Kidney (tissue), 14 donors: Measurements from ENCODE around the gene B3GLCT. TPM values are rescaled to one million over a fixed set of nuclear protein-coding genes. Genes with fewer than 3 reads are reported as not detected.

ENCODE experiments used
- DNase-seq, 5 donors: peaks; one replicate each; pipeline ENCODE4 v3.0.0-alpha.2; 2013 to 2020
- FAIRE-seq: peaks from 2 replicates; lab custom pipeline; 2012; peaks lifted over from hg19 to GRCh38; lab: Jason Lieb, UNC
- H3K27ac ChIP-seq, 2 donors: one replicate each; pipeline ENCODE4 v1.7.0; 2013; ENCODE audit warnings: low read depth in 2 of 2, low read length in 2 of 2, inconsistent platforms in 1 of 2
- H3K27me3 ChIP-seq: one replicate; pipeline ENCODE4 v1.7.1; 2013; ENCODE audit warnings: low read length, inconsistent platforms; ENCODE audit not compliant: control insufficient read depth, insufficient read depth
- H3K36me3 ChIP-seq, 3 donors: one replicate each; pipeline versions ENCODE4 v1.7.0 to v1.7.1; 2013; ENCODE audit warnings: low read length in 3 of 3, control low read depth in 1 of 3, inconsistent platforms in 1 of 3; ENCODE audit not compliant: insufficient read depth in 3 of 3, control insufficient read depth in 2 of 3
- H3K4me1 ChIP-seq, 3 donors: one replicate each; pipeline versions ENCODE4 v1.7.0 to v1.7.1; 2013; ENCODE audit warnings: low read length in 3 of 3, inconsistent platforms in 1 of 3, low read depth in 1 of 3; ENCODE audit not compliant: control insufficient read depth in 2 of 3, insufficient read depth in 2 of 3
- H3K4me3 ChIP-seq, 3 donors: one replicate each; pipeline versions ENCODE4 v1.7.0 to v1.8.1; 2013; ENCODE audit warnings: low read length in 3 of 3, control low read depth in 1 of 3, inconsistent platforms in 1 of 3
- H3K9ac ChIP-seq, 3 donors: one replicate each; pipeline versions ENCODE4 v1.7.0 to v1.7.1; 2013; ENCODE audit warnings: low read length in 3 of 3, control low read depth in 1 of 3, inconsistent platforms in 1 of 3
- H3K9me3 ChIP-seq, 3 donors: one replicate each; pipeline versions ENCODE4 v1.7.0 to v1.7.1; 2013; ENCODE audit warnings: low read length in 3 of 3, control low read depth in 1 of 3, inconsistent platforms in 1 of 3; ENCODE audit not compliant: control insufficient read depth in 2 of 3, insufficient read depth in 1 of 3
- intact Hi-C: fragments of 100-400 bp; cut with DNase I; formaldehyde crosslinking; loops from one replicate; pipeline ENCODE4 v1.11.1; 2022
- polyA plus RNA-seq: library from polyadenylated mRNA; stranded (reverse); fragments of 350-450 nt; fragmentation: Illumina TruSeq; extraction: RNeasy Lipid Tissue Mini Kit (QIAGEN cat#74804); gene quantifications from one replicate; pipeline ENCODE4 v1.2.3, GENCODE V29; 2014; ENCODE audit warnings: low read depth, low replicate concordance; ENCODE audit not compliant: insufficient read depth
- total RNA-seq: library from RNA; stranded (reverse); fragmentation: NEBNext Ultra II Directional; extraction: Animal tissue kit (Norgen Biotek cat#: 25700); gene quantifications from one replicate; pipeline ENCODE4 v1.2.1, GENCODE V29; 2021
- TF ChIP-seq, protein P1 (sequence below): IDR thresholded peaks from 3 replicates; pipeline ENCODE4 v1.5.1; 2012; ENCODE audit warnings: mild to moderate bottlenecking, moderate library complexity, borderline replicate concordance; ENCODE audit not compliant: insufficient read depth; ENCODE audit errors: extremely low read depth
- donor health status: control.
- donor health status: control.
- donor health status: control.
- donor health status: control.
- donor health status: control.
- donor health status: DM: yes; HTN: yes; CAD: no.
- donor health status: Normal renal cell carcinoma (clear cell type).

Gene B3GLCT
- total and polyA plus RNA-seq, 2 donors from 2014 or later = 5.9 to 7.7 TPM

DNA sequence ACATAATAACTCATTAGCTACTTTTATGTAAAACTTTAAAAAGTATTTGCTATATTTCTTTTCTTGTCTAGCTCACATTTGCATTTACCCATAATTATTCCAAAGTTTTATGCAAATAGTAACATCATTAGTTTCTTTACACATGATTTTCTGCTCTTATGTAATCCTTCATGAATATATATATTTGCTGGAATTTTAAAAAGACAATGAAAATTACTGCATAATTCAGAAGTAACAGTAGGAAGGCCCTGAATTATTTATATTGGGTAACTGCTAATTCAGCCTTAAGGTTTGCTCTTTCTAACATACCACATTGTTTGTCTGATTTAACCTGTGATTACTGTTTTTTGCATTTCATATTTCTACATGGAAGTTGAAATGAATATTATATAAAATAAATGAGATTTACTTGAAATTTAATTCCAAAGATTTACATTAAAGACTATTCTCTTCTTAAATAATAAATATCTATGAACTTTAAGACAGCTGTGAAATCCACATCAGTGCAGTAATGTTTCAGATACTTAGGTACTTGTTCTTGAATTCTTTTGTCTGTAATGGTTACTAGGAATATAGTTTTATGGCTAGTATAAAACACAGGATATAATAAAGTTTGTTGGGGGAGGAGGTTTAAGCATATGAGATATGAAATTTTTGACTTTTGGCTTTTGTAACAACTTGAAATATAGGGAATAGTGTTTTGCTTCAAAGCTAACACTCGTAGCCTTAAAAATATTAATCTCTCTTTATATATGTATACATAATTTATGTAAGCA is 46.0 kb downstream of the B3GLCT start:
- H3K27me3 ChIP-seq = no peaks in the 10 kb centered on the region
- no peak overlapping the region for H3K27ac ChIP-seq
- TF ChIP-seq, protein P1, sequence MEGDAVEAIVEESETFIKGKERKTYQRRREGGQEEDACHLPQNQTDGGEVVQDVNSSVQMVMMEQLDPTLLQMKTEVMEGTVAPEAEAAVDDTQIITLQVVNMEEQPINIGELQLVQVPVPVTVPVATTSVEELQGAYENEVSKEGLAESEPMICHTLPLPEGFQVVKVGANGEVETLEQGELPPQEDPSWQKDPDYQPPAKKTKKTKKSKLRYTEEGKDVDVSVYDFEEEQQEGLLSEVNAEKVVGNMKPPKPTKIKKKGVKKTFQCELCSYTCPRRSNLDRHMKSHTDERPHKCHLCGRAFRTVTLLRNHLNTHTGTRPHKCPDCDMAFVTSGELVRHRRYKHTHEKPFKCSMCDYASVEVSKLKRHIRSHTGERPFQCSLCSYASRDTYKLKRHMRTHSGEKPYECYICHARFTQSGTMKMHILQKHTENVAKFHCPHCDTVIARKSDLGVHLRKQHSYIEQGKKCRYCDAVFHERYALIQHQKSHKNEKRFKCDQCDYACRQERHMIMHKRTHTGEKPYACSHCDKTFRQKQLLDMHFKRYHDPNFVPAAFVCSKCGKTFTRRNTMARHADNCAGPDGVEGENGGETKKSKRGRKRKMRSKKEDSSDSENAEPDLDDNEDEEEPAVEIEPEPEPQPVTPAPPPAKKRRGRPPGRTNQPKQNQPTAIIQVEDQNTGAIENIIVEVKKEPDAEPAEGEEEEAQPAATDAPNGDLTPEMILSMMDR = no peak
- FAIRE-seq (no peak), DNase-seq (no peak)
- H3K4me1 ChIP-seq = no peaks in the 10 kb centered on the region
- H3K9me3 ChIP-seq = no peaks in the 10 kb centered on the region
- no peaks in the 10 kb centered on the region for H3K36me3 ChIP-seq
- no peak overlapping the region for H3K4me3 ChIP-seq
- intact Hi-C loops = no loop called here
- H3K9ac ChIP-seq = no peak overlapping the region

DNA sequence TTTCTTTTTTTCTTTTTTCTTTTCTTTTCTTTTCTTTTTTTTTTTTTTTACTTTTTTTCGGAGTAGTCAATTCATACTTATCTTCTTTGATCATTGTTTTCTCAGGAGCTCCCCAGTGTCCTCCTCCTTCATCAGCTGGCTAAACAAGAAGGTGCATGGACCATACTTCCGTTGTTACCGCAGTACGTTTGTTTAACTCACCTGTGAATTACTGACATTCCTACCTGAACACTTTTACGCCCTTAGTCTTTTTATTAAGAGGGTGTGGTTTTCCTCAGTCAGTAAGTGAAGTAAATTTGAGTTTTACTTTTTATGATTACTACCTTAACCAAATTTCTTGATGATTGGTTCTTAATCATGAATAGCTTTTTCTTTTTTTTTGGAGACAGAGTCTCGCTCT is 47.1 kb downstream of the B3GLCT start:
- no peak for DNase-seq
- intact Hi-C loops = no loop called here

DNA sequence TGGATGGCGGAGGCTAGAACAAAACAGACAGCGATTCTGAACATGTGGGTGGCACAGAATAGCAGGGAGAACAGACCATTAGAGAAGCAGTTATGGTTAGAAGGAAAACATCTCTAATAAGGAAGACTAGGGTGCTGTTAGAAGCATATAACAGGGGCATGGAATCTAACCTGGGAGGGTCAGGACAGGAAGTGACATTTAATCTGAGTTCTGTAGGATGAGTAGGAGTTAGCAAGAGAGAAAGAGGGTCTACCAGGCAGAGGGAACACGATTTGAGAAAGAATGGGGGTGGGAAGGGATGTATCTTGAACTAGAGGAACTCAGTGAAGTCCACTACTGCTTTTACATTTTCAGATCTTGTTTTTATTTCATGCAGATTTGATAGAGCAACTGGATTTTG is 48.6 kb downstream of the B3GLCT start:
- H3K4me3 ChIP-seq = no peak overlapping the region
- H3K9ac ChIP-seq = no peak overlapping the region
- H3K27me3 ChIP-seq = no peaks in the 10 kb centered on the region
- TF ChIP-seq, protein P1 = no peak
- DNase-seq (no peak), FAIRE-seq (no peak)
- no peaks in the 10 kb centered on the region for H3K4me1 ChIP-seq
- H3K36me3 ChIP-seq = no peaks in the 10 kb centered on the region
- no peaks in the 10 kb centered on the region for H3K9me3 ChIP-seq
- H3K27ac ChIP-seq = no peak overlapping the region
- intact Hi-C loops = no loop called here

More for the DNA sequence above, 47.1 kb downstream of the B3GLCT start:
- FAIRE-seq = no peak
- no peaks in the 10 kb centered on the region for H3K27me3 ChIP-seq
- H3K27ac ChIP-seq = no peak overlapping the region
- H3K4me1 ChIP-seq = no peaks in the 10 kb centered on the region
- TF ChIP-seq, protein P1 = no peak
- no peak overlapping the region for H3K4me3 ChIP-seq
- no peaks in the 10 kb centered on the region for H3K9me3 ChIP-seq
- no peaks in the 10 kb centered on the region for H3K36me3 ChIP-seq
- H3K9ac ChIP-seq = no peak overlapping the region
